ENCODE results near the gene ORAI2. TPM values are rescaled to one million over a fixed set of nuclear protein-coding genes. Genes with fewer than 3 reads are reported as not detected.

Gene ORAI2
- total and polyA plus RNA-seq, 2 of the 4 experiments (the other 2 are of a cell fraction), result 52.0 to 58.3 TPM

GRCh38 chr7:102387064-102387463 is 46.3 kb upstream of the ORAI2 start:
- no peak overlapping the region for H3K23ac ChIP-seq (ENCODE audit: low read depth, low read length)
- H3K4ac ChIP-seq (ENCODE audit: low read depth, low read length), result no peak overlapping the region
- H3K9me3 ChIP-seq (ENCODE audit: control insufficient read depth, insufficient read depth, low read length), result no peaks in the 10 kb centered on the region
- H3K14ac ChIP-seq (replicated peaks; ENCODE audit: low read depth, low read length), result no peak overlapping the region
- no peak overlapping the region for H3K4me3 ChIP-seq (ENCODE audit: insufficient read depth, low read depth, low read length)
- H3K9ac ChIP-seq (ENCODE audit: low read depth, low read length), result no peak overlapping the region
- ATAC-seq (ENCODE audit: low read depth), result no peak
- WGBS, 2 experiments (ENCODE audit: extremely low coverage in 2 of 2, insufficient read length in 1 of 2), result 80% methylated on average over 1 of the region's 6 CpGs; no CpG with 5 or more reads in 1 of the 2 experiments
- H2BK15ac ChIP-seq (ENCODE audit: low read depth, low read length), result no peak overlapping the region
- no peak overlapping the region for H3K56ac ChIP-seq (ENCODE audit: extremely low read depth, insufficient read depth, low read length)
- no peak overlapping the region for H2AFZ ChIP-seq (replicated peaks; ENCODE audit: low read length, poor library complexity)
- no peak overlapping the region for H4K5ac ChIP-seq (ENCODE audit: low read depth, low read length)
- dilution Hi-C loops (cut with HindIII; ENCODE audit: low sequenced_read_pairs, unreplicated experiment), result no loop called here
- peaks cover 6% of the 10 kb centered on the region for H4K20me1 ChIP-seq (ENCODE audit: insufficient read depth, low read length)
- CTCF ChIA-PET, result no interaction called here
- no peaks in the 10 kb centered on the region for H3K4me1 ChIP-seq (ENCODE audit: control insufficient read depth, insufficient read depth, low read length)
- DNase-seq, result no peak
- no peak overlapping the region for H4K8ac ChIP-seq (ENCODE audit: low read depth in 2 of 2, low read length in 2 of 2)
- no peaks in the 10 kb centered on the region for H3K9me1 ChIP-seq (ENCODE audit: insufficient read depth, low read length)
- H2BK5ac ChIP-seq (ENCODE audit: low read depth, low read length, poor library complexity, severe bottlenecking), result no peak overlapping the region
- H3K27ac ChIP-seq (ENCODE audit: insufficient read depth, low read length), result no peak overlapping the region
- no peak overlapping the region for H2AK5ac ChIP-seq (ENCODE audit: low read depth, low read length)
- peaks cover 20% of the 10 kb centered on the region for H3K36me3 ChIP-seq (ENCODE audit: control insufficient read depth, insufficient read depth, low read length)
- no peak overlapping the region for H3K4me2 ChIP-seq (ENCODE audit: low read depth, low read length)
- in situ Hi-C loops (cut with MboI; ENCODE audit: low sequenced_read_pairs), result no loop called here
- TF ChIP-seq FOS (IDR thresholded peaks at IDR 0.05; ENCODE audit: low read depth, low read length) (no peak), NFE2L2 (IDR thresholded peaks at IDR 0.05; ENCODE audit: low read depth, low read length) (no peak), RCOR1 (IDR thresholded peaks at IDR 0.05; ENCODE audit: insufficient replicate concordance, low read length) (no peak), MAZ (IDR thresholded peaks at IDR 0.05; ENCODE audit: borderline replicate concordance, low read depth, low read length) (no peak), CEBPB (IDR thresholded peaks at IDR 0.05; ENCODE audit: low read depth, low read length) (peak; percentile 67; the same call in 1 of the 2 replicates)
- TF ChIP-seq, protein P1, sequence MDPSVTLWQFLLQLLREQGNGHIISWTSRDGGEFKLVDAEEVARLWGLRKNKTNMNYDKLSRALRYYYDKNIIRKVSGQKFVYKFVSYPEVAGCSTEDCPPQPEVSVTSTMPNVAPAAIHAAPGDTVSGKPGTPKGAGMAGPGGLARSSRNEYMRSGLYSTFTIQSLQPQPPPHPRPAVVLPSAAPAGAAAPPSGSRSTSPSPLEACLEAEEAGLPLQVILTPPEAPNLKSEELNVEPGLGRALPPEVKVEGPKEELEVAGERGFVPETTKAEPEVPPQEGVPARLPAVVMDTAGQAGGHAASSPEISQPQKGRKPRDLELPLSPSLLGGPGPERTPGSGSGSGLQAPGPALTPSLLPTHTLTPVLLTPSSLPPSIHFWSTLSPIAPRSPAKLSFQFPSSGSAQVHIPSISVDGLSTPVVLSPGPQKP (IDR thresholded peaks at IDR 0.05; ENCODE audit: borderline replicate concordance, low read depth, low read length), result no peak
- no peak overlapping the region for H2BK20ac ChIP-seq (ENCODE audit: low read depth, low read length)
- H2BK120ac ChIP-seq (ENCODE audit: low read depth, low read length), result no peak overlapping the region
- intact Hi-C loops (cut with micrococcal nuclease), result no loop called here
- peaks cover 4 to 16% of the 10 kb centered on the region in 2 experiments; a peak in 2 of 4 replicates for H3K79me1 ChIP-seq (ENCODE audit: low read depth in 1 of 2, low read length in 2 of 2)
- H4K91ac ChIP-seq (ENCODE audit: insufficient read depth, low read depth, low read length), result no peak overlapping the region
- no peaks in the 10 kb centered on the region for H3K27me3 ChIP-seq (ENCODE audit: control insufficient read depth, insufficient read depth, low read length)
- no peak overlapping the region for H3K18ac ChIP-seq (ENCODE audit: low read depth, low read length)
- no peak overlapping the region for H2AK9ac ChIP-seq (replicated peaks; ENCODE audit: low read depth, low read length, poor library complexity)
- POLR2A ChIA-PET (ENCODE audit: unreplicated experiment), result no interaction called here
- no TSS peak for BruUV-seq (replicated peaks)

Measured in IMR-90 (cell line).